Epithelial cell of prostate (primary cell): ENCODE measurements around the gene SACS.
"Not testable (repeated sequence)": the region's sequence is repeated elsewhere in the genome, so short reads cannot be mapped to it uniquely, and the experiment has no call there.

ENCODE experiments used
- DNase-seq: peaks from one replicate; pipeline ENCODE4 v3.0.0-alpha.2; 2011; ENCODE audit warnings: low read depth, low spot score
- H3K27ac ChIP-seq: fragments of 450-650 bp; 2 replicates; pipeline ENCODE4 v1.5.1; 2017; ENCODE audit warnings: mild to moderate bottlenecking

The SACS gene

GRCh38 chr13:23322353-23323336 is 110.9 kb downstream of the SACS start:
- H3K27ac ChIP-seq = peak overlapping the region; percentile 97
- DNase-seq = no peak

DNA sequence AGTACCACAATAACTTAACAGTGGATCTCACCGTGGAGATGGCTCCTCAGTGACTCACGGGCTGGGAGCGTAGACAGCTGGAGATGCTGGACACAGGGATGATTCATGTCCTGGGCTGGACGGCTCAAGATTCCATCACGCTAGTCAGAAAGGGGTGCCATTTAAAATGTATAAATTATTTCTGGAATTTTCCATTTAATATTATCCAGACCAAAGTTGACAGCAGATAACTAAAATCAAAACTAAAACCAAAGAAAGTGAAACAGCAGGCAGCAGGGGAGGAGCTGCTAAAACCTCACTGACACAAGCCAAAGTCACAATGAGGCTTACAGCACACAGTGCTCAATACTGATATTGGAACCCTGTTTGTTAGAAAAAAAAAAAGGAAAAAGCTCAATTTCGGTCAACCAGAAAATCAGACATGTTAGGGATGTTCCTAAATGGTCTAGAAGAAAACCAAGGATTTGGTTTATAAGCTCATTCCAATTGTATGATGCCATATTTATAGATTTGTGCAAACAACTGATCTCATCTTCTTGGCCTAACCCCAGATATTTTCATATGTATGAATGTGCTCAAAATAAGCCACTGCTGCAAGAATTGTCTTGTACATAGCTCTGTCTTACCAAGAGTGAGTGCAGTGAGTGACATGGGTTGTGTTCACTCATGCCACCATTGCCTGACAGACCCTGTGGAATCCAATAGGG is 111.8 kb downstream of the SACS start:
- H3K27ac ChIP-seq = peak overlapping the region; percentile 97
- DNase-seq = peak; percentile 71

- peak overlapping the region; percentile 97 for H3K27ac ChIP-seq
- no peak for DNase-seq
Measured at GRCh38 chr13:23320926-23321534, 112.5 kb downstream of the SACS start.

DNA sequence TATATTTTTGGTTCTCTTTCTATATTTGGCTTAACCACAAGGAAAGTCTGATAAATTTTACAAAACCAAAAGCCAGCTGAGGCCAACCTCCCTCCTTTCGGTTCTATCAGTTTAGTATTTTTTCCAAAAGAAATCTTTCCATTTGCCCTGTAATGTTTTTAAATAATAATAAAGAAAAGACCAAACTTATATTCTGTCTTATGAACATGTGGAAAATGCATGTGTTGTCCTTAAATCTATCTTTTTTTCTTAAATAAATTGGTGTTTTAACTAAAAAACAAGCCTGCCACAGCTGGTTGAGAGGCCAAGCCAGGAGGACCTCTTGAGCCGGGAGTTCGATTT is 113.6 kb downstream of the SACS start:
- H3K27ac ChIP-seq = peak overlapping the region; percentile 28

DNA sequence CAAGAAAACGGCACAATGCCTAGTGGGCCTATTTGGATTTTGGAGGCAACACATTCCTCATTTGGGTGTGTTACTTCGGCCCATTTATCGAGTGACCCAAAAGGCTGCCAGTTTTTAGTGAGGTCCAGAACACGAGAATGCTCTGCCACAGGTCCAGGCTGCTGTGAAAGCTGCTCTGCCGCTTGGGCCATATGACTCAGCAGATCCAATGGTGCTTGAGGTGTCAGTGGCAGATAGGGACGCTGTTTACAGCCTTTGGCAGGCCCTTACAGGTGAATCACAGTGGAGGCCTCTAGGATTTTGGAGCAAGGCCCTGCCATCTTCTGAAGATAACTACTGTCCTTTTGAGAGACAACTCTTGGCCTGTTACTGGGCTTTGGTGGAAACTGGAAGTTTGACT is 118.7 kb downstream of the SACS start:
- DNase-seq, H3K27ac ChIP-seq: not testable (repeated sequence)

More for the DNA sequence above, 113.6 kb downstream of the SACS start:
- no peak for DNase-seq

DNA sequence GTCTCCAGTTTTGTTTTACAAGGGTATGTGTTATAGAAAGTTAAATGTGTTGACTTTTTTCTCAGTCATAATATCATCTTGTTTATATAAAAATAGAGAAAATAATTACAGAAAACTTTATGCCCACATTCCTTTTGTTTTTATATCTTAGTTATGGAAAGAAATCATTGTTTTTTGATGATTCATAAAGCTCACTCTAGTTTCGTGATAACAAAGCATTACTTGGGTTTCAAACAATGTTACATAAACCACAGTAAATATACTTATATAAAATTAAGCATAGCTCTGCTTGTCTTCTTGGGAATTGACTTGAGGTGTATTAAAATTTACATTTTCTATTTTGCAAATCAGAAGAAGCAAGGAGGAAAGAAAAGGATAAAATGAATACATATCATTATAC is 140.9 kb downstream of the SACS start:
- no peak overlapping the region for H3K27ac ChIP-seq
- DNase-seq = no peak

GRCh38 chr13:23289917-23290357 is 143.6 kb downstream of the SACS start:
- H3K27ac ChIP-seq = peak overlapping the region; percentile 2
- peak; percentile 88 for DNase-seq

DNA sequence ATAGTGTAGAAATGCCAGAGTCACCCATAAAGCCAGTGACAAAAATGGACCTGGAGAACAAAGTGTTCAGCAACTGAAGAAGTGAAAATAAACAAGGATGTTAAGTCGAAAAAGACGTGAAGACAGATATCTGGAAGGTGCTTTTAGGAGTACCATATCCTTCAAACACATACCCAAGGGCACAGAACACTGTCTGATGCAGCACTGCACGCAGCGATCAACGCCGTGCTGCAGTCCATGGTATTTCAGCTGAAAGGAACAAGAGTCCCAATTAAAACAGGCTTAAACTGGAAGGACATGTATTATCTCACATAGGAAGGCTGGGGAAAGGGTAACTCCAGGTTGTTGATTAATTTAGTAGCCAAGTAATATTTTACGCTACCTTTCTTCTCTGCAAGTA is 144.5 kb downstream of the SACS start:
- no peak overlapping the region for H3K27ac ChIP-seq
- no peak for DNase-seq

DNA sequence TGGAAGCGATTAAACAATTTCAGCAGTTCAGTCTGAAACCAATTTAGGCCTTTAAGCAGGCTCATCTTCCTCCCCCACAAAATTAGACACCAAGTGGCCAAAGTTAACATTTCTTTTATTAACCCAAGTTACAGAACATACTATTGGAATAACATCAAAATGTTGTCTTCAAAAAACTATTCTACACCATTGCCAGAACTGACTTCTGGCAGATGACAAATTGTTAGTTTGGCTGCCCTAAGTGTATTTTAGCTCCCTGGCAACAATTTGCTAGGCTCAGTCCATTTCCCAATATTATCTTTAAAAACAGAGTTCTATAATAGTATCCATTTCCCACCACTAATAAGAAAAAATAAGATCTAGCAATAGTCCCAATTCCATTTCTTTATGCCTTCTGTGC is 144.9 kb downstream of the SACS start:
- no peak for DNase-seq
- no peak overlapping the region for H3K27ac ChIP-seq

DNA sequence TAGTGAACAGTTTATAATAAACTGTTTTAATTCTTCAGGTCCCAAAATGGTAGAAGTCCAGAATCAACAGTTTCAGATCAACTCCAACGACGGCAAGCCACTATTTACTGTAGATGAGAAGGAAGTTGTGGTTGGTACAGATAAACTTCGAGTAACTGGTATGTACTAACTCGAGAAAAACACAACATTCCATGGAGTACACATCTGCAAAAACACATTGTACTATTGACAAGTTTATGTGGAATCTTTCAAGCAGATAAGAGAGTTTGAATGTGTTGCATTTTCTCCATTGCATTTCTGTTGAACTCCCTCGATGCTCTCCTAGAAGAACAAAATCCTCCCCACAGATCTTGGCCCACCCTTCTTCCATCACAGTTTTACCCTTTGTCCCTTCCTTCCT is 154.2 kb downstream of the SACS start:
- no peak overlapping the region for H3K27ac ChIP-seq

More for the DNA sequence above, 154.2 kb downstream of the SACS start:
- DNase-seq = no peak
